SH-SY5Y (cell line): Measurements from ENCODE around the gene SIGLECL1.

Experiments used
- GATA2 ChIP-seq: IDR thresholded peaks from 2 replicates; pipeline ENCODE4 v1.6.1; 2011; ENCODE audit warnings: mild to moderate bottlenecking, low read depth, low read length
- GATA3 ChIP-seq: IDR thresholded peaks from 2 replicates; pipeline ENCODE4 v1.6.1; 2011; ENCODE audit warnings: low read depth, mild to moderate bottlenecking, low read length, moderate library complexity

DNA sequence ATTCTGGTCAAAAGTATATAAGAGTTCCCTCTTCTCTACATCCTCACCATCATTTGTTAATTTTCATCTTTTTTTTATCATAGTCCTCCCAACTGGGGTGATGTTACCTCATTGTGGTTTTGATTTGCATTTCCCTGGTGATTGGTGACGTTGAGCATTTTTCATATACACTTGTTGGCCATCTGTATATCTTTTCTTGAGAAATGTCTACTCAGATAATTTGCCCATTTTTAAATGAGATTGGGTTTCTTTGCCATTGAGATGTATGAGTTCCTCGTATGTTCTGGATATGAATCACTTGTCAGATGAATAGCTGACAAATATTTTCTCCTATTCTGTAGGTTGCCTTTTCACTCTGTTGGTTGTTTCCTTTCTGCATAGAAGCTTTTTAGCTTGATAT, 23.6 kb upstream of the SIGLECL1 start:
- TF ChIP-seq GATA2: no peak
- no peak for TF ChIP-seq GATA3
